ENCODE results near the gene STK33. TPM values are rescaled to one million over a fixed set of nuclear protein-coding genes. Genes with fewer than 3 reads are reported as not detected.

STK33 gene
- total RNA-seq, 4 donors from 2014 or later = 0.76 TPM; not detected in 3

DNA sequence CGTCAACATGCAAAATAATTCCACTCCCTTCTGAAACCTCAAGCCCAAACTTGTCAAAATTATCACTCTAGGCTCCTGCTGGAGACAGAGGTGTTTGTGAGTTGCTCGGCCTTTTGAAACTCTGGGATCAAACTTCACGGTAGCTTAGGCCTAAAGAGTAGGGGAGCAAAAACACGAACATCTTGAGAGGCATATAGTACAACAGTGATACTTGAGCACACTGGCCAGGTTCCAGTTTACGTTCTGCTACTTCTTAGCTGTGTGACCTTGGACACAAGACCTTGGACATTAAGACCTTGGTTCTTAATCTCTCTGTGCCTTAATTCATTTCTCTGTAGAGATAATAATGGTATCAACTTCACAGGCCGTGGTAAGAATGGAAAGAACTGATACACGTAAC is 206.9 kb downstream of the STK33 start:
- TF ChIP-seq, protein P1, sequence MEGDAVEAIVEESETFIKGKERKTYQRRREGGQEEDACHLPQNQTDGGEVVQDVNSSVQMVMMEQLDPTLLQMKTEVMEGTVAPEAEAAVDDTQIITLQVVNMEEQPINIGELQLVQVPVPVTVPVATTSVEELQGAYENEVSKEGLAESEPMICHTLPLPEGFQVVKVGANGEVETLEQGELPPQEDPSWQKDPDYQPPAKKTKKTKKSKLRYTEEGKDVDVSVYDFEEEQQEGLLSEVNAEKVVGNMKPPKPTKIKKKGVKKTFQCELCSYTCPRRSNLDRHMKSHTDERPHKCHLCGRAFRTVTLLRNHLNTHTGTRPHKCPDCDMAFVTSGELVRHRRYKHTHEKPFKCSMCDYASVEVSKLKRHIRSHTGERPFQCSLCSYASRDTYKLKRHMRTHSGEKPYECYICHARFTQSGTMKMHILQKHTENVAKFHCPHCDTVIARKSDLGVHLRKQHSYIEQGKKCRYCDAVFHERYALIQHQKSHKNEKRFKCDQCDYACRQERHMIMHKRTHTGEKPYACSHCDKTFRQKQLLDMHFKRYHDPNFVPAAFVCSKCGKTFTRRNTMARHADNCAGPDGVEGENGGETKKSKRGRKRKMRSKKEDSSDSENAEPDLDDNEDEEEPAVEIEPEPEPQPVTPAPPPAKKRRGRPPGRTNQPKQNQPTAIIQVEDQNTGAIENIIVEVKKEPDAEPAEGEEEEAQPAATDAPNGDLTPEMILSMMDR (IDR thresholded peaks at IDR 0.05) = no peak
- 57% methylated on average over 7 of the region's 7 CpGs for WGBS
- H3K36me3 ChIP-seq = no peaks in the 10 kb centered on the region

DNA sequence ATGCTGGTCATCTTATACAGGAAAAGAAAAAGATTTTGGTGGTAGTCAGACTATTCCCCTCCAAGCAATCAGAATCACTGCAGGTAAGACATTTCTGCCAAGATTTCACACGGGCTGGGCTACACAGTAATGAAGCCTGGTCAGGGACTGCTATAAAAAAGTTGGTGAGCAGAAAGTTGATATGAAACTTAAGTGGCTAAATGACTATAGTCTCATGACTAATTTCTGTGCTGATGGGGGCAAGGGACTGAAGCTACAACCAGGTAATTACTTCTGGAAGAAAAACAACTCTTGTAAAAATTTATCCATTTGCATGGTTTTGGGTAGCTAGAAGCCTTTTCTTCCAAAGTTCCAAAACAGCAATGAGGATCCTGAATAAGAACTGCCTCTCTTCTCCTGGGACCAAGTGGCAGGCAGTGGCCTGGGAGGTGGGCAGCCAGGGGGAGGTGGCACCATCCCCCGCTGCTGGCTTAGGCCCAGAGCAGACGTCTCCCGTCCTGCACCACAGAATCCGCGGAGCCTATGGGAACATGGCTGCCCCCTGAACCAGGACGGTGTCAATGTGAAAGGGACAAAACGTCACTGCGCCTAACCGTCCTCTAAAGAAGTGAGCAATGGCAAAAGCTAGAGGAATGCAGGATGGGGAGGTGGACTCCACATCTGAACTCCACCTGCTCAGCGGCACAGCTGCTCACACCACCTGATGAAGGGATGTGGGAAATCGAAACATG is 207.7 kb downstream of the STK33 start:
- WGBS = 74% methylated on average over 8 of the region's 12 CpGs
- H3K36me3 ChIP-seq = no peaks in the 10 kb centered on the region
- TF ChIP-seq, protein P1 (IDR thresholded peaks at IDR 0.05) = no peak
- TF ChIP-seq POLR2A (IDR thresholded peaks at IDR 0.05) (no peak), POLR2AphosphoS5 (IDR thresholded peaks at IDR 0.05) (no peak), EP300 (IDR thresholded peaks at IDR 0.05) (no peak)
- H3K27me3 ChIP-seq = no peaks in the 10 kb centered on the region
- peak in 1 of 2 donors; percentile 53 for DNase-seq (ENCODE audit: low spot score in 2 of 2)
- H3K4me1 ChIP-seq = peaks cover 13% of the 10 kb centered on the region
- no peak overlapping the region for H3K4me3 ChIP-seq
- H3K27ac ChIP-seq = no peak overlapping the region
- H3K9me3 ChIP-seq = no peaks in the 10 kb centered on the region

More for the DNA sequence above, 206.9 kb downstream of the STK33 start:
- DNase-seq (ENCODE audit: low spot score in 2 of 2) = no peak
- Histone ChIP-seq H3K4me1 (peaks cover 13% of the 10 kb centered on the region), H3K27me3 (no peaks in the 10 kb centered on the region), H3K4me3 (no peak overlapping the region), H3K9me3 (no peaks in the 10 kb centered on the region), H3K27ac (no peak overlapping the region)

DNA sequence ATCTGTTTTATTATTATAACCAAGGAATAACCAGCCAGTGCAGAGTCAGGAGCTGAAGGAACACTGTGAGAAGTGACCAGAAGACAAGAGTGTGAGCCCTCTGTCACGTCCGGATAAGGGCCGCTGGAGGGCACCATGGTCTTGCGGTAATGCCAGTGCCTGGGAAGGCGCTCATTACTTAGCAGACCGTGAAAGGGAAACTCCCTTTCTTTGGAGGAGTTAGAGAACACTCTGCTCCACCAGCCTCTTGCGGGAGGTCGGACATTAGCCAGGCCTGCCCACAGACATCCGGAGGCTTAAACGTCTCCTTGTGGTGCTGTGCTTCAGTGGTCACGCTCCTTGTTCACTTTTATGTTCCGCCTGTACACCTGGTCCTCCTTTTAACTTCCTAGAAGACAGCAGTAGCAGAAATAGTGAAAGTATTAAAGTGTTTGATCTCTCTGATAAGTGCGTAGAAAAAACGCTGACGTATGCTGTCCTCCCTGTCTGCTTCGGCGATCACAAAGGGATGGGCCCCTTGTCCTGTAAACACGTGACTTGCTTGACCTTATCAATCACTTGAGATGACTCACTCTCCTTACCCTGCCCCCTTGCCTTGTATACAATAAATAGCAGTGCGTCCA is 209.7 kb downstream of the STK33 start:
- Histone ChIP-seq H3K27me3 (no peaks in the 10 kb centered on the region), H3K4me1 (peaks cover 6% of the 10 kb centered on the region), H3K4me3 (no peak overlapping the region), H3K27ac (no peak overlapping the region), H3K9me3 (no peaks in the 10 kb centered on the region), H3K36me3 (no peaks in the 10 kb centered on the region)
- 60% methylated on average over 19 of the region's 19 CpGs for WGBS
- peak in 1 of 2 donors; percentile 76 for DNase-seq (ENCODE audit: low spot score in 2 of 2)
- TF ChIP-seq EP300 (IDR thresholded peaks at IDR 0.05) (no peak), POLR2A (IDR thresholded peaks at IDR 0.05) (no peak), POLR2AphosphoS5 (IDR thresholded peaks at IDR 0.05) (no peak)
- TF ChIP-seq, protein P1 (IDR thresholded peaks at IDR 0.05) = no peak

GRCh38 chr11:8383627-8384026 is 210.4 kb downstream of the STK33 start:
- WGBS = 95% methylated on average over 3 of the region's 3 CpGs
- no peak overlapping the region for H3K4me3 ChIP-seq
- no peak for TF ChIP-seq POLR2AphosphoS5 (IDR thresholded peaks at IDR 0.05)
- no peak for TF ChIP-seq EP300 (IDR thresholded peaks at IDR 0.05)
- TF ChIP-seq, protein P1 (IDR thresholded peaks at IDR 0.05) = no peak
- TF ChIP-seq POLR2A (IDR thresholded peaks at IDR 0.05) = no peak

DNA sequence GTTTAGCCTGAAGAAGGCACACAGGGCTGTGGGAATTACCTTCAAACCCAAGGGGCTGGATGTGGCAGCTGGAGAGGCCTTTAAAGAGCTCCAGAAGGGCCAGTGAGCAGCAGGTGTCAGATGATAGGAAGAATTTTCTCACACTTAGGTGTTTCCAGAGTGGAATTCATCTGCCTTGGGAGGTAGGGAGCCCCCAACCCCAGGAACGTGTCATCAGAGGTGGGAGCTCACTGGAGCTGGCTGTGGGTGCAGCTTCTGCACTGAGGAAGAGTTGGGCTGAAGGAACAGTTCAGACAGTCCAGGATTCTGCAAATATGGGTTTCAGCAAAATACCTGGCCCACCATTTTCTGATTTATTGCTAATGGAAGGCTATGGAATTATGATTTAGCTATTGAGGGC is 210.8 kb downstream of the STK33 start:
- 85% methylated on average over 1 of the region's 1 CpG for whole genome bisulfite sequencing
- Histone ChIP-seq H3K27ac (no peak overlapping the region), H3K4me3 (no peak overlapping the region), H3K4me1 (no peaks in the 10 kb centered on the region), H3K9me3 (no peaks in the 10 kb centered on the region), H3K36me3 (no peaks in the 10 kb centered on the region), H3K27me3 (no peaks in the 10 kb centered on the region)
- DNase-seq (ENCODE audit: low spot score in 2 of 2) = no peak
- TF ChIP-seq POLR2AphosphoS5 (IDR thresholded peaks at IDR 0.05) = no peak
- TF ChIP-seq, protein P1 (IDR thresholded peaks at IDR 0.05) = no peak
- TF ChIP-seq EP300 (IDR thresholded peaks at IDR 0.05) = no peak
- no peak for TF ChIP-seq POLR2A (IDR thresholded peaks at IDR 0.05)

More at GRCh38 chr11:8383627-8384026, 210.4 kb downstream of the STK33 start:
- Histone ChIP-seq H3K9me3 (no peaks in the 10 kb centered on the region), H3K27me3 (no peaks in the 10 kb centered on the region), H3K36me3 (no peaks in the 10 kb centered on the region), H3K27ac (no peak overlapping the region), H3K4me1 (no peaks in the 10 kb centered on the region)
- no peak for DNase-seq (ENCODE audit: low spot score in 2 of 2)
